Duodenal mucosa (tissue), 2 donors: Measurements from ENCODE around the gene HSPE1.
"Not testable (repeated sequence)": the region's sequence is repeated elsewhere in the genome, so short reads cannot be mapped to it uniquely, and the experiment has no call there.

ENCODE experiments used
- H3K27ac ChIP-seq: one replicate; pipeline ENCODE4 v1.7.0; 2013; ENCODE audit warnings: low read depth, low read length
- H3K27me3 ChIP-seq, 2 donors: one replicate each; pipeline ENCODE4 v1.7.0; 2013; ENCODE audit warnings: low read length in 2 of 2, control low read depth in 1 of 2; ENCODE audit not compliant: insufficient read depth in 2 of 2, control insufficient read depth in 1 of 2
- H3K36me3 ChIP-seq, 2 donors: one replicate each; pipeline ENCODE4 v1.7.0; 2013; ENCODE audit warnings: low read length in 2 of 2, control low read depth in 1 of 2; ENCODE audit not compliant: insufficient read depth in 2 of 2, control insufficient read depth in 1 of 2
- H3K4me1 ChIP-seq, 2 donors: one replicate each; pipeline ENCODE4 v1.7.0; 2013; ENCODE audit warnings: low read length in 2 of 2, control low read depth in 1 of 2; ENCODE audit not compliant: insufficient read depth in 2 of 2, control insufficient read depth in 1 of 2
- H3K4me3 ChIP-seq, 2 donors: one replicate each; pipeline ENCODE4 v1.7.0; 2013; ENCODE audit warnings: low read length in 2 of 2, low read depth in 1 of 2
- H3K9ac ChIP-seq, 2 donors: one replicate each; pipeline ENCODE4 v1.7.0; 2013; ENCODE audit warnings: low read length in 2 of 2, low read depth in 1 of 2
- H3K9me3 ChIP-seq, 2 donors: one replicate each; pipeline ENCODE4 v1.7.0; 2013; ENCODE audit warnings: low read length in 2 of 2, control low read depth in 1 of 2; ENCODE audit not compliant: control insufficient read depth in 1 of 2

HSPE1 gene

DNA sequence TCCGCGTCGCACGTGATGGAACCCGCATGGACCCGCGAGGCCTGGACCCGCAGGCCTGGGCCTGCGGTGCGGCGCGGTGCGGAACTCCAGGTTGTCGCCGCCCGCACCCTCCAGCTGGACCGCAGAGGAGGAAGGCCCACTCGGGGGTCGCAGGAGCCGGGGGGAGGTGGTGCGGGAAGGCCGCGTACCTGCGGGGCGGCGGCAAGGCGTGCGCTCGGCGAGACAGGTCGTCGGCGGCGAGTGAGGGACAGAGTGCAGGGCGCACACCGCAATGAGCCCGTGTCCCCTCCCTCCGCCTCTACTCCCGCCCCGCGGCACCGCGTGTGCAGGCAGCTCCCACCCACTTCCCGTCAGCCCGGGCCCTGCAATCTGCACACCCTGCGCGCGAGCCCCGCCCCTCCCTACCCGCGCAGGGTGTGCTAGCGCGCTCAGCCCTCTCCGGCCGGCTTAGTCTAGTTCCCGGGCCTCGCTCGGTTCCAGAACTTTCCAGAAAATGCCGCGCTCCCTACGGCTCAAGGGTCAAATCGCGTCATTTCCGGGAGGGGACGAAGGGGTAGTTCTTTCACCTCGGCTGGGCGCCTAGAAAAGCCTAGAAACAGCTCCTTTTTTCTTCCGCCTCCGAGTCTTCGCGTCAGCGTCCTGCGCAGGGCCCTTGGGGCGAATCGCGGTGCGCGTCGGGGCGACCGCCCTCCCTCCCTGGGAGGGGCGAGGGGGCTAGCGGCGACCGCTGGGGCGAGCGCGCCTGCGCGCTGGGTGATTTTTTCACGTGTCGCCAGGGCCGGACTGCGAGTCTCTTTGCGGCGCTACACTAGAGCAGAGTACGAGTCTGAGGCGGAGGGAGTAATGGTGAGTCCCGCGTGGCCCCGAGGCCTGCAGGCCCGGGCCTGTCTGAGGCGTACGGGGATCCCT is at the start of gene HSPE1, which contains the start of gene HSPD1:
HSPE1 (plus strand) TSS at position 786 of the 909 bp plus-strand sequence; CDS start at position 844, 58 bp downstream.
HSPD1 (minus strand) TSS at position 247 of the 909 bp plus-strand sequence. CDS start 992 bp downstream, outside the sequence.
- Histone ChIP-seq H3K4me3 (peak within 1 kb of the TSS; percentile 86 to 96), H3K27ac (peak within 1 kb of the TSS; percentile 98), H3K9me3 (no peaks in the 10 kb centered on the region), H3K9ac (peak within 1 kb of the TSS; percentile 98), H3K4me1 (peaks cover 36% of the 10 kb centered on the region in 2 donors), H3K27me3 (no peaks in the 10 kb centered on the region), H3K36me3 (peaks cover 20 to 38% of the 10 kb centered on the region in 2 donors)

- H3K27ac ChIP-seq = no peak overlapping the region
These were observed 49.7 kb upstream of the HSPE1 start for GRCh38 chr2:197450465-197450864.

GRCh38 chr2:197450935-197451358 is 49.2 kb upstream of the HSPE1 start:
- H3K36me3 ChIP-seq, H3K27me3 ChIP-seq, H3K4me3 ChIP-seq, H3K9ac ChIP-seq, H3K27ac ChIP-seq, H3K9me3 ChIP-seq: not testable (repeated sequence)
- peaks cover 15 to 18% of the 10 kb centered on the region in 2 donors for H3K4me1 ChIP-seq

More at GRCh38 chr2:197450465-197450864, 49.7 kb upstream of the HSPE1 start:
- Histone ChIP-seq H3K9me3 (no peaks in the 10 kb centered on the region), H3K27me3 (no peaks in the 10 kb centered on the region), H3K36me3 (peaks cover 0 to under 1% of the 10 kb centered on the region in 2 donors), H3K4me3 (no peak overlapping the region), H3K4me1 (peaks cover 15 to 18% of the 10 kb centered on the region in 2 donors), H3K9ac (no peak overlapping the region)

GRCh38 chr2:197452754-197453122 is 47.4 kb upstream of the HSPE1 start:
- Histone ChIP-seq H3K4me3 (peak overlapping the region; percentile 77 to 78), H3K9me3 (no peaks in the 10 kb centered on the region), H3K27ac (peak overlapping the region; percentile 99), H3K9ac (peak overlapping the region; percentile 82), H3K36me3 (peaks cover 0 to 3% of the 10 kb centered on the region in 2 donors), H3K4me1 (peaks cover 15 to 18% of the 10 kb centered on the region in 2 donors), H3K27me3 (no peaks in the 10 kb centered on the region)

DNA sequence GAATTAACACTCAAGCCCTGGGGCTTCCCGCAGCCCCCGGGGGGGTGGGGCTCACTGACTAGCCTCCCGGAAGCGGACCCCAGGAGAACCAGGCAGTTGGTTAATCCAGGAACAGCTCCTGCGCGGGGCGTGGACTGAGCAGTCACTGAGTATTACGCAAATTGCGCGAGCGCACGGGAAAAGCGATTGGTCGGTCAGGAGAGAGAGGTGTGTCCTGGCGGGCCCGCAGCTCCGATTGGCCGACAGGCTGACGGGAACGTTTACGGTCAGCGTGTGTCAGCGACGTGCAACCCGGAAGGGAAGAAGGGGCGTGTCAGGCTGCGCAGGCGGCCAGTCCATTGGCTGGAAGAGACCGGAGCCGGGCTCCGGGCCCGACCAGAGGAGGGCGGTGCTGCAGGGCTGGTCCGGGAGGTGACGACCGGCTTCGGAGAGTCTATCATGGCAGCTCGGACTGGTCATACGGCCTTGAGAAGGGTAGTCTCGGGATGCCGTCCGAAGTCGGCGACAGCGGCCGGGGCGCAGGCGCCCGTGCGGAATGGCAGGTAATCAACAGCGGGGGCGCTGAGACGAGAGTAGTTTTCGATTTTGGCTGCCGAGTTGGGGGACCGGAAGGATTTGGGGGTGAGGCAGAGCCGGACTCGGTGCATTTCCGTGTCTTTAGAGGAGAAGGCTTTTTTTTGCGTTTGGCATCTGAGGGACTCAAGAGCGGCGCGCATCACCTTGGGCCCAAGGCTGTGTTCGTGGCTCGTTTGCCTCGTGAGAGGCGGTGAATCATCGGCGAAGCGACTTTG is 46.9 kb upstream of the HSPE1 start, which contains the start of gene COQ10B:
COQ10B (plus strand) TSS at position 430 of the 791 bp plus-strand sequence; CDS start at position 439, 9 bp downstream.
- Histone ChIP-seq H3K36me3 (peaks cover 0 to 3% of the 10 kb centered on the region in 2 donors), H3K9ac (peak within 1 kb of the TSS; percentile 98 to 99), H3K4me3 (peak within 1 kb of the TSS; percentile 95 to 97), H3K27me3 (no peaks in the 10 kb centered on the region), H3K9me3 (no peaks in the 10 kb centered on the region), H3K27ac (peak within 1 kb of the TSS; percentile 99), H3K4me1 (peaks cover 15 to 18% of the 10 kb centered on the region in 2 donors)

- Histone ChIP-seq H3K4me1 (peaks cover 15 to 18% of the 10 kb centered on the region in 2 donors), H3K36me3 (peaks cover 0 to 3% of the 10 kb centered on the region in 2 donors), H3K9ac (peak overlapping the region; percentile 98 to 99), H3K27ac (peak overlapping the region; percentile 99), H3K4me3 (peak overlapping the region; percentile 95 to 97), H3K27me3 (no peaks in the 10 kb centered on the region), H3K9me3 (no peaks in the 10 kb centered on the region)
These were observed 46.2 kb upstream of the HSPE1 start for GRCh38 chr2:197453914-197454398.

DNA sequence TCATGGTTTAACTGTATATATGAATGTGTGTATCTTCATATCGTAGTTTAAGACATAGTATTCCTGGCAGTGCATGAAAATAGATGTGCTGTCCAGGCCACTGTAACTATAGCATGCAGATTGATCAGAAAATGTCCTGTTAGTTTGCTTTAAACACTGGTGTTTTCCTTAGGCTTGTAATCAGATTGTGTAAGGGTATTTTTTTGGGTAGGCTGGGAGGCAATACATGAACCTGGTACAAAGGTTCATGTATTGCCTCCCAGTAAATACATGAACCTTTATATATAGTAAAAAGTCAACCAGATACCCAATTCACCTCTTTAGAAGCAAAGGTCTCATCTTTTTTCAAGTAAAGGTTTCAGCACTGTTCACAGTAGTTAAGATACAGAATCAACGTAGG is 45.3 kb upstream of the HSPE1 start:
- Histone ChIP-seq H3K9me3 (no peaks in the 10 kb centered on the region), H3K4me1 (peaks cover 15 to 18% of the 10 kb centered on the region in 2 donors), H3K27me3 (no peaks in the 10 kb centered on the region), H3K36me3 (peaks cover 0 to 9% of the 10 kb centered on the region in 2 donors), H3K9ac (peak overlapping the region; percentile 98 to 99), H3K27ac (no peak overlapping the region), H3K4me3 (peak overlapping the region; percentile 95 to 97)

- Histone ChIP-seq H3K4me1 (peaks cover 15 to 18% of the 10 kb centered on the region in 2 donors), H3K27me3 (no peaks in the 10 kb centered on the region), H3K27ac (no peak overlapping the region), H3K9ac (no peak overlapping the region), H3K9me3 (no peaks in the 10 kb centered on the region), H3K4me3 (peak overlapping the region in 1 of 2 donors; percentile 97), H3K36me3 (peaks cover 0 to 9% of the 10 kb centered on the region in 2 donors)
These were observed 44.8 kb upstream of the HSPE1 start for GRCh38 chr2:197455428-197455827.

DNA sequence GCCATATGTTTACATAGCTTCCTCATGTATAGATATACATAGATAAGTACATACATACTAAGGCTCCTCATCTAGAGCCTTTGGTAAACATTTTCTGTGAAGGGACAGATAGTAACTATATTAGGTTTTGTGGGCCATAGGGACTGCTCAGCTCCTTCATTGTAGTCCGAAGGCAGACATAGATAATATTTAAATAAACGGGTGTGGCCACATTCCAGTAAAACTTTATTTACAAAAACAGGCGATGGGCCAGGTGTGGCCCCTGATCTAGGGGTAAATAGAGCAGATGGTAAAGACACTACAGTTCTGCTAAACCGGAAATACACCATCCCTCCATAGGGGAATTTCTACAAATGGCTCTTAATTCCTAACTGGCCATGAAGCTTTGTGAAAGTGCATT is 39.5 kb upstream of the HSPE1 start:
- H3K27ac ChIP-seq = no peak overlapping the region
- H3K4me3 ChIP-seq = no peak overlapping the region
- peaks cover 10 to 29% of the 10 kb centered on the region in 2 donors for H3K36me3 ChIP-seq
- peaks cover 6 to 9% of the 10 kb centered on the region in 2 donors for H3K4me1 ChIP-seq
- no peak overlapping the region for H3K9ac ChIP-seq
- no peaks in the 10 kb centered on the region for H3K27me3 ChIP-seq
- H3K9me3 ChIP-seq = no peaks in the 10 kb centered on the region
